NCI-H345 (cell line): Measurements from ENCODE around the gene OR13C5.
"Not testable (repeated sequence)": the region's sequence is repeated elsewhere in the genome, so short reads cannot be mapped to it uniquely, and the experiment has no call there.

Experiments used
- DNase-seq: peaks from one replicate; lab custom pipeline; 2025; lab: John Stamatoyannopoulos, UW

The OR13C5 gene

DNA sequence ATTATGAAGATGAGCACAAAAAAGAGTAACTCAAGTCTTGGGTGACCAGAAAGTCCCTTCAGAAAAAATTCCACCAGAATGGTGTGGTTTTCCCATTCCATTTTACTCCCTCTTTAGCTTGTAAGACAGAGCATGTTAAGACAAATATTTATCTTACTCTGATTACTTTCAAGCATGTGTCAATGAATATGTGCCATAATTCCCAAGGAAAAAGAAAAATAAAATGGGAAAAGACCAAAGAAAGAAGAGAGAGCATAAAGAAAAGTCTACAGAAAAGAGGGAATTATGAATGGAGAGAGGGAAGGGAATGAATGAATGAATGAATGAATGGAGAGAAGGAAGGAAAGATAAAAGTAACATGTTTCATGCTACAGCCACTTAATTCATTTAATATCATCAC lies at the start of gene OR13C5:
TSS of gene OR13C5 (minus strand) at position 101 of the 400 bp plus-strand sequence. CDS start at position 101, 0 bp downstream.
- DNase-seq = not testable (repeated sequence)

DNA sequence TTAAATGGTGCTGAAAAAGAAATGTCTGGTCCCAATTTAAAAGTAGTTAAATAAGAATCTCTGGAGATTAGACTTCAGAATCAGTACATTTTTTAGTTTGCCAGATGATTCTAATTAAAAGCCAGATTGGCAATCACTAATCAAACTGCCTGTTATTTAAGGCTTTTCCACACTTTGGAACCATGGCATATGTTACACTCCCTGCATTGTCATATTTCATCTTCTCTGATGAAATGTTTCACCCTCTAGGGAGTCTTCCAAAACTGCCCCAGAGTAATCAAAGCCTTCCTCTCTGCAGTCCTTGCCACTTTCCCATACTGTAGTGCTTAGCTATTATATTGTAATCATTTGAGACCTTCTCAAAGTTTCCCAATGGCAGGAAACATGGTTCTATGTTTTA lies 36.2 kb upstream of the OR13C5 start:
- DNase-seq = no peak

GRCh38 chr9:104633976-104634520 lies 34.8 kb upstream of the OR13C5 start:
- no peak for DNase-seq

- DNase-seq = not testable (repeated sequence)
These were observed 26.8 kb upstream of the OR13C5 start for GRCh38 chr9:104625964-104626363.

GRCh38 chr9:104618104-104618503 lies 18.9 kb upstream of the OR13C5 start, which contains the start of gene OR13C9:
Gene OR13C9, minus strand, starts transcription at chr9:104618204. Its CDS starts 0 bp downstream, at chr9:104618204.
- no peak for DNase-seq

- no peak for DNase-seq
These were observed 18.2 kb upstream of the OR13C5 start for GRCh38 chr9:104617418-104617817.

GRCh38 chr9:104611213-104611612 lies 12.0 kb upstream of the OR13C5 start:
- DNase-seq = no peak

- no peak for DNase-seq
These were observed 9.1 kb upstream of the OR13C5 start for GRCh38 chr9:104608336-104608735.

- no peak for DNase-seq
These were observed 6.9 kb upstream of the OR13C5 start for GRCh38 chr9:104606152-104606551.

- DNase-seq = not testable (repeated sequence)
These were observed 6.3 kb upstream of the OR13C5 start, which contains the start of gene OR13C2 for GRCh38 chr9:104605527-104605926. Gene OR13C2, minus strand, starts transcription at chr9:104605627. Its CDS starts 0 bp downstream, at chr9:104605627.

DNA sequence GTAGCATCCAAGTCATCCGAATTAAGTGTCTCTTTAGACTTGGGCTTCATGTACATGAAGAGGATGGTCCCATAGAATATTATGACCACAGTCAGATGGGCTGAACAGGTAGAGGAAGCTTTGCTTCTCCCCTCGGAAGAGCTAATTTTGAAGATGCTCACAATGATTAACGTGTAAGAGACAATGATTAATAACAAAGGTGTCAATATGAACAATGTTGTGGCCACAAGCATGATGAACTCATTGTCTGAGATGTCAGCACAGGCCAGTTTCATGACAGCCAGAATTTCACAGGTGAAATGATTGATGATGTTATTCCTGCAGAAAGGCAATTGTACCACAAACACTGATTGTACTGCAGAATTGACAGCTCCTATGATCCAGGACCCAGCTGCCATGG lies 5.6 kb upstream of the OR13C5 start:
- no peak for DNase-seq

- not testable (repeated sequence) for DNase-seq
These were observed 464 bp downstream of the OR13C5 start for GRCh38 chr9:104598749-104599148.

DNA sequence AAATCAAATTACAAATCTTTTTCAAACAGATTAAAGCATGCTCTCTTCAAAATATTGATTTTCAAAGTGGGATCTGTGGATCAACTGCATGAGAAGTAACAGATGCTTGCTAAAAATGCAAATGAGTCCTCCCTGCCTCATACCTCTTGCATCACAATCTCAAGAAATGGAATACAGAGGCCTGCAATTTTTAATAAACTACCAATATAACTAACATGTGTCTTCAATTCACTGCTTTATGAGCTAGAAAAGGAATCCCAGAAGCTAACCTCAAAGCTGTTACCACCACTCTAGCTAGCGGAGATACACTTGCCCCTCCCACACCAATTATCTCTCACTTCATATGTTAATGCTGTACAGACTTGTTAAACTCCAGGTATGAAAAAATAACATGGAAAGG lies 9.6 kb downstream of the OR13C5 start:
- DNase-seq = no peak

- DNase-seq = no peak
These were observed 12.6 kb downstream of the OR13C5 start for GRCh38 chr9:104586496-104587180.

GRCh38 chr9:104580562-104580961 lies 18.7 kb downstream of the OR13C5 start:
- no peak for DNase-seq

DNA sequence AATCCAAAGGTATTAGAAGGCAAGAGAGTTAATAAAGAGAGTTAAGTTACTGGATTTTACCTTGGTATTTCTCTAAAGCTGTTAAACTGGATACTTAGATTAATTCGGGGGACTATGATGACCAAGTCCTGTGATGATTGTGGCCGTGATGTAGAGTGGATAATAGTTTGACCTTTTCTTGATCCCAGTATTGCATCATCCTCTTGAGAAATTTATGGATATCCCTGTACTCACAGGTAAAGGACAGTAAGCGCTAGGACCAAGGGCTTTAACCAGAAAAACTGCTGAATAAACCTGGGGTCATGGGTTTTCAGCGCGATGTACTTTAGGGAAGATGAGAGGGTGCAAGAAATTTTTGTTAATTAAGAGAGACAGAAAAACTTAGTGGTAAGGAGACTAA lies 21.9 kb downstream of the OR13C5 start:
- no peak for DNase-seq

- no peak for DNase-seq
These were observed 23.8 kb downstream of the OR13C5 start for GRCh38 chr9:104575456-104575855.

DNA sequence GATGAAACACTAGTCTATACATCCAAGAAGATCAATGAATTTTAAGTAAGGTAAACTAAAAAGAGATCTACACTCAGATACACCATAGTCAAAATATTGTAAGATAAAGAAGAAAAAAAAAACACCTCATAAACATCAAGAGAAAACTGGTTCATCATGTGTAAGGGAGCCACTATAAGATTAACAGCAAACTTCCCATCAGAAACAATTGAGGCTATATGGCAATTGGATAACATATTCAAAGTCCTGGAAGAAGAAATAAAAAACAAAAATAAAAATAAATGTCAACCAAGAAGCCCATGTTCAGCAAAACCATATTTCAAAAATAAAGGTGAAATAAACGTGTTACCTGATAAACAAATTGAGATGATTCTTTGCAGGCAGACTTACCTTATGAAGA lies 26.6 kb downstream of the OR13C5 start:
- no peak for DNase-seq

DNA sequence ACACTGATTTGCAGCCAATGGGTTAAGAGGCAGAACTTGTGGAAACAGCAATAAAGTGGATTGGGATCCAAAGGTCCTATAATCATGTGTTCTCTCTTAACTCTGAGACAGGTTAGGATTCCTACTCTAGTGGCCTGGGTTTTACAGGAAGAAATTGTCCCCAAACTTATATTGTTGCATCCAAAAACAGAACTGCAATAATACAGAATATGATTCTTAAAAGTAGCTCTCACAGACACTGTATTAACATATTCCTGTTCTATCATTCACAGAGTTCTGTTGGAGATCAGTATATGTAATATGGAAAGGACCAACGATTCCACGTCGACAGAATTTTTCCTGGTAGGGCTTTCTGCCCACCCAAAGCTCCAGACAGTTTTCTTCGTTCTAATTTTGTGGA lies 30.3 kb downstream of the OR13C5 start, which contains the start of gene OR13C8:
TSS of gene OR13C8 (plus strand) at position 301 of the 400 bp plus-strand sequence. CDS start at position 301, 0 bp downstream.
- DNase-seq = no peak

DNA sequence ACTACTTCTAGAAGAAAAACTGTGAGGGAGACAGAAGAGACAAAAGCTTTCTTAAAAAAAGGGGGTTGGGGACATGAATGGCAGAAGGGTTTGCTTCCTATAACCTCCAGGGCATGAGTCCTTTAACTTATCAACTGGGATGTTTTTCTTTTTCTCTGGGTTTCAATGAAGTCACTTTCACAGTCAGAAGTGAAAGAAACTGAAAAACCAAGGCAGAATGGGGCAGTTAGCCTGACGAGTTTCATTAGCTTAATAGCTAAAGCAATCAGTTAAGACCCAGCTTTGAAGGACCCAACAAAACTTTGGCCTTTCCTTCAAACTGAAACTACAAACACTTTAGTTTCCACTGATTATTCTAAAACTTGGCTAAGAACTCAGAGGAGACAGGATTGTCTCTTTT lies 34.9 kb downstream of the OR13C5 start:
- DNase-seq = no peak

DNA sequence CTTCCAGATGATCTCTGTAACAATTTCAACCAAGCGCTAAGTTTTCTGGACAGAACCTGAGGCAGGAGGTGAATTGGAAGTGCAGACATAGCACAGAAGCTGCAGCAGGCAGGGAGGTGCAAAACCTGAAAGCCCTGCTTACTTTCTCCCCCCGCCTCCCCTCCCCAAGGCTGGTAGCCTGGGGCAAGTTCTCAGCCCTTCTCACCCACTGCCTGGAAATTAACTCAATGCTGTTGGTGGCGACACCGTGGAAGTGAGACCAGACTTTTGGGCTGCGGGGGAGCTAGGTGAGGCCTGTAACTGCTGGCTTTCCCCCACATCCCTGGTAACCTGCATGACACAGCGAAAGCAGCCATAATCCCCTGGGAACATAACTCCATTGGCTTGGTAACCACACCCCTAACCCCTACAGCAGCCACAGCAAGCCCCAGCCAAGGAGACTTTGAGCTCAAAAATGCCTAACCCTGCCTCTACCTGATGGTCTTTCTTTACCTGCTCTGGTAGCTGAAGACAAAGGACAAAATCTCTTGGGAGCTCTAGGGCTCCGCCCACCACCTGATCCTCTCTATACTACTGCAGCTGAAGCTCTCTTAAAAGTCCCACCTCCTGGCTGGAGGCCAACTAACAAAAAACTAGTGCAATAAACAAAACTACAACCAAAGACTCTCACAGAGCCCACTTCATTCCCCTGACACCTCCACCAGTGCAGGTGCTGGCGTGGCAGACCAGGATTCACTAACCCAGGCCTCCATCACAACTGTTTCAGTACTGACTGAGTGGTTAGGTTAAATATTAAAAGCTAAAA lies 42.2 kb downstream of the OR13C5 start:
- peak; percentile 60 for DNase-seq

GRCh38 chr9:104555521-104555920 lies 43.7 kb downstream of the OR13C5 start:
- DNase-seq = no peak

DNA sequence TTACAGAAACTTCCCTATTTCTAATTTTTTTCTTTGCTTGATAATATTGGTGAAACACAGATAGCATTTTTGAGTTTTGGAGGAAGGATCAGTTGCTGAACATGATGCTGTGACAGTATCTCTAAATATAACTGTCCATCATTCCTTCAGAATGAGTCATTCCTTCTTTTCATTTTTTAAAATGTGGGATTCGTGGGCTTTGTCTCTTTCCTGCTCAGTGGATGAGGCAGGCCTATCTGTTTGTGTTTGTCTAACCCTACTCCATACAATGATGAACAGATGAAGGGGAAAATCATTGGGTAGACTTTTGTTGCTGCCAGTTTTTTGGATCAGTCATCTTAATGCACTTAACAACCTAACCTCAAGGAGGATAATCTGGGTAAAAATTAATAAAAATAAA lies 46.0 kb downstream of the OR13C5 start:
- no peak for DNase-seq
